Trophoblast cell (in vitro differentiated cells and primary cell): Measurements from ENCODE around the gene SMAD4.
A peak's percentile ranks its signal among the peaks of the same experiment; 100 is the strongest.

Source experiments
- DNase-seq, 2 donors: peaks; one replicate each; pipeline ENCODE4 v3.0.0-alpha.2; 2016
- H2AFZ ChIP-seq: 2 replicates; pipeline ENCODE4 v1.6.1; 2013; ENCODE audit warnings: low read length, moderate library complexity, mild to moderate bottlenecking; ENCODE audit not compliant: insufficient read depth, poor library complexity
- H2AK5ac ChIP-seq: 2 replicates; pipeline ENCODE4 v1.6.1; 2013; ENCODE audit warnings: mild to moderate bottlenecking, low read length
- H2BK120ac ChIP-seq: 2 replicates; pipeline ENCODE4 v1.6.1; 2013; ENCODE audit warnings: low read length, mild to moderate bottlenecking, moderate library complexity; ENCODE audit not compliant: insufficient read depth, poor library complexity
- H2BK12ac ChIP-seq: 2 replicates; pipeline ENCODE4 v1.6.1; 2013; ENCODE audit warnings: mild to moderate bottlenecking, low read length, moderate library complexity
- H2BK5ac ChIP-seq: 2 replicates; pipeline ENCODE4 v1.6.1; 2013; ENCODE audit warnings: low read length, low read depth, moderate library complexity, mild to moderate bottlenecking; ENCODE audit not compliant: poor library complexity
- H3K14ac ChIP-seq: 2 replicates; pipeline ENCODE4 v1.6.1; 2013; ENCODE audit warnings: mild to moderate bottlenecking, low read length
- H3K18ac ChIP-seq: 2 replicates; pipeline ENCODE4 v1.6.1; 2013; ENCODE audit warnings: mild to moderate bottlenecking, low read length
- H3K23ac ChIP-seq: 2 replicates; pipeline ENCODE4 v1.6.1; 2013; ENCODE audit warnings: low read length
- H3K27ac ChIP-seq: 2 replicates; pipeline ENCODE4 v1.5.1; 2013; ENCODE audit warnings: low read depth, mild to moderate bottlenecking, inconsistent platforms, low read length, moderate library complexity
- H3K27me3 ChIP-seq: 2 replicates; pipeline ENCODE4 v1.6.1; 2013; ENCODE audit warnings: inconsistent platforms, mild to moderate bottlenecking, low read length, moderate library complexity; ENCODE audit not compliant: insufficient read depth
- H3K36me3 ChIP-seq, 2 experiments: 1 replicate in 1 of 2; 2 replicates in 1 of 2; pipeline ENCODE4 v1.6.1; 2013; ENCODE audit warnings: low read length in 2 of 2, mild to moderate bottlenecking in 2 of 2, moderate library complexity in 1 of 2; ENCODE audit not compliant: insufficient read depth in 2 of 2, control insufficient read depth in 1 of 2
- H3K4ac ChIP-seq: 2 replicates; pipeline ENCODE4 v1.6.1; 2013; ENCODE audit warnings: low read depth, mild to moderate bottlenecking, low read length, moderate library complexity
- H3K4me1 ChIP-seq, 2 experiments: 1 replicate in 1 of 2; 2 replicates in 1 of 2; pipeline ENCODE4 v1.6.1; 2013; ENCODE audit warnings: low read length in 2 of 2, mild to moderate bottlenecking in 2 of 2, moderate library complexity in 1 of 2; ENCODE audit not compliant: insufficient read depth in 2 of 2, control insufficient read depth in 1 of 2
- H3K4me2 ChIP-seq: 2 replicates; pipeline ENCODE4 v1.6.1; 2013; ENCODE audit warnings: inconsistent platforms, mild to moderate bottlenecking, low read length, moderate library complexity
- H3K4me3 ChIP-seq: 2 replicates; pipeline ENCODE4 v1.5.1; 2013; ENCODE audit warnings: mild to moderate bottlenecking, low read depth, low read length, inconsistent platforms
- H3K79me1 ChIP-seq: one replicate; pipeline ENCODE4 v1.6.1; 2013; ENCODE audit warnings: low read length
- H3K79me2 ChIP-seq: 2 replicates; pipeline ENCODE4 v1.6.1; 2013; ENCODE audit warnings: low read length, mild to moderate bottlenecking; ENCODE audit not compliant: control insufficient read depth, insufficient read depth, poor library complexity
- H3K9ac ChIP-seq: 2 replicates; pipeline ENCODE4 v1.6.1; 2013; ENCODE audit warnings: mild to moderate bottlenecking, low read length
- H3K9me3 ChIP-seq: 2 replicates; pipeline ENCODE4 v1.6.1; 2013; ENCODE audit warnings: low read depth, mild to moderate bottlenecking, control low read depth, inconsistent platforms, low read length; ENCODE audit not compliant: insufficient read depth
- H4K12ac ChIP-seq: 2 replicates; pipeline ENCODE4 v1.6.1; 2013; ENCODE audit warnings: low read depth, mild to moderate bottlenecking, low read length, moderate library complexity
- H4K8ac ChIP-seq: 2 replicates; pipeline ENCODE4 v1.6.1; 2013; ENCODE audit warnings: low read depth, mild to moderate bottlenecking, low read length, moderate library complexity
- H4K91ac ChIP-seq: one replicate; pipeline ENCODE4 v1.6.1; 2013; ENCODE audit warnings: low read depth, mild to moderate bottlenecking, low read length, moderate library complexity
- WGBS: extraction: QIAGEN DNeasy Blood & Tissue Kit; methylation state at CpG from one replicate; pipeline ENCODE4 v1.1.7; 2013; ENCODE audit warnings: missing lambda C conversion rate; ENCODE audit not compliant: insufficient read length, insufficient coverage; ENCODE audit errors: extremely low coverage; 5-methylcytosine and 5-hydroxymethylcytosine counted together

SMAD4 gene

GRCh38 chr18:51059969-51060368 lies 30.0 kb downstream of the SMAD4 start:
- no peak overlapping the region for H3K18ac ChIP-seq
- no peak overlapping the region for H3K27ac ChIP-seq
- no peak overlapping the region for H3K4me3 ChIP-seq
- H2AFZ ChIP-seq = no peak overlapping the region
- no peak overlapping the region for H4K12ac ChIP-seq
- no peak overlapping the region for H3K9ac ChIP-seq
- H2BK5ac ChIP-seq = no peak overlapping the region
- H3K9me3 ChIP-seq = no peaks in the 10 kb centered on the region
- no peaks in the 10 kb centered on the region for H3K27me3 ChIP-seq
- no peak overlapping the region for H2AK5ac ChIP-seq
- no peak overlapping the region for H3K23ac ChIP-seq
- no peak overlapping the region for H3K14ac ChIP-seq
- DNase-seq = no peak
- no peak overlapping the region for H4K91ac ChIP-seq
- H3K4me2 ChIP-seq = no peak overlapping the region
- WGBS = no CpG with 5 or more reads among the region's 3 CpGs
- peaks cover 8 to 10% of the 10 kb centered on the region in 2 experiments for H3K36me3 ChIP-seq
- no peak overlapping the region for H3K4ac ChIP-seq
- H4K8ac ChIP-seq = no peak overlapping the region
- no peak overlapping the region for H2BK12ac ChIP-seq
- H2BK120ac ChIP-seq = no peak overlapping the region
- no peaks in the 10 kb centered on the region for H3K79me1 ChIP-seq
- no peaks in the 10 kb centered on the region for H3K4me1 ChIP-seq
- no peaks in the 10 kb centered on the region for H3K79me2 ChIP-seq

DNA sequence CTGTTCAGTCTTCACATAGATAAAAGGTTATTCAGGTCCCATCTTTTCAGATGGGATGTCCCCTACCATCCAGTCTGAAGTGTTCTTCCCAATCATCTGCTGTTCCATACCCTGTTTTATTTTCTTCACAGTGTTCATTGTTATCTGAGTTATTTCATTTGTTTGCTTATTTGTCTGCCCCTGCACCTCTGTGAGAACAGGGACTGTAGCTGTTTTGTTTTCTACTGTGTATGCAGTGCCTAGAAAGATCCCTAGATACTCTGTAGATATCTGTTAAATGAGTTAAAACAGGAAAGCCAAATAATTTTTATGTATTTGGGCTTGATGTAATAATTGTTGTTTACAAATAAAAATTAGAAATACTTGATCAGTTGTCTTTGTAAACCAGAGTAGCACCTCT lies 34.2 kb downstream of the SMAD4 start:
- Histone ChIP-seq H3K4me3 (no peak overlapping the region), H3K79me1 (no peaks in the 10 kb centered on the region), H3K18ac (no peak overlapping the region), H3K4me2 (no peak overlapping the region), H3K27ac (no peak overlapping the region), H3K14ac (no peak overlapping the region), H4K12ac (no peak overlapping the region), H3K36me3 (peaks cover 11 to 18% of the 10 kb centered on the region in 2 experiments), H3K79me2 (no peaks in the 10 kb centered on the region), H3K4ac (no peak overlapping the region), H2BK12ac (no peak overlapping the region), H3K9me3 (no peaks in the 10 kb centered on the region), H4K91ac (no peak overlapping the region), H4K8ac (no peak overlapping the region), H2BK5ac (no peak overlapping the region), H2AK5ac (no peak overlapping the region), H3K4me1 (no peaks in the 10 kb centered on the region), H2BK120ac (no peak overlapping the region), H2AFZ (no peak overlapping the region), H3K23ac (no peak overlapping the region), H3K27me3 (no peaks in the 10 kb centered on the region), H3K9ac (no peak overlapping the region)
- DNase-seq = no peak

DNA sequence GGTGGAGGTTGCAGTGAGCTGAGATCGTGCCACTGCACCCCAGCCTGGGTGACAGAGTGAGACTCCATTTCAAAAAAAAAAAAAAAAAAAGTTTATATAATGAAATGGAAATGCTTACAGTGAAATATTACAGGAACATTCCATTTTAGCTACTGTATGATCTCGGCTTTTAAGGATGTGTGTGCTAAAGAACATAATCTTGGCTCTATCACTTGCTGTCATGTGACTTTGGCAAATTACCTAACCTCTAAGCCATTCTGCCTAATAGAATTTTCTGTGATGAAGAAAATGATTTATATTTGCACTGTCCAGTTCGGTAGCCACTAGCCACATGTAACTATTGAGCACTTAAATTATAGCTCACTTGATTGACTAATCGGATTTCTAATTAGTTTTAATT lies 36.3 kb downstream of the SMAD4 start:
- H3K23ac ChIP-seq = no peak overlapping the region
- H2AFZ ChIP-seq = no peak overlapping the region
- H2BK12ac ChIP-seq = no peak overlapping the region
- H3K4me2 ChIP-seq = no peak overlapping the region
- no peaks in the 10 kb centered on the region for H3K79me2 ChIP-seq
- no peak overlapping the region for H2BK5ac ChIP-seq
- H3K18ac ChIP-seq = no peak overlapping the region
- WGBS = no CpG with 5 or more reads among the region's 4 CpGs
- no peaks in the 10 kb centered on the region for H3K9me3 ChIP-seq
- H3K4me3 ChIP-seq = no peak overlapping the region
- no peaks in the 10 kb centered on the region for H3K79me1 ChIP-seq
- H3K4ac ChIP-seq = no peak overlapping the region
- H4K8ac ChIP-seq = no peak overlapping the region
- H4K12ac ChIP-seq = no peak overlapping the region
- H2AK5ac ChIP-seq = no peak overlapping the region
- no peaks in the 10 kb centered on the region for H3K4me1 ChIP-seq
- no peak for DNase-seq
- no peak overlapping the region for H3K27ac ChIP-seq
- H4K91ac ChIP-seq = no peak overlapping the region
- H3K36me3 ChIP-seq = peaks cover 9 to 18% of the 10 kb centered on the region in 2 experiments
- H3K14ac ChIP-seq = no peak overlapping the region
- H2BK120ac ChIP-seq = no peak overlapping the region
- no peaks in the 10 kb centered on the region for H3K27me3 ChIP-seq
- H3K9ac ChIP-seq = no peak overlapping the region

DNA sequence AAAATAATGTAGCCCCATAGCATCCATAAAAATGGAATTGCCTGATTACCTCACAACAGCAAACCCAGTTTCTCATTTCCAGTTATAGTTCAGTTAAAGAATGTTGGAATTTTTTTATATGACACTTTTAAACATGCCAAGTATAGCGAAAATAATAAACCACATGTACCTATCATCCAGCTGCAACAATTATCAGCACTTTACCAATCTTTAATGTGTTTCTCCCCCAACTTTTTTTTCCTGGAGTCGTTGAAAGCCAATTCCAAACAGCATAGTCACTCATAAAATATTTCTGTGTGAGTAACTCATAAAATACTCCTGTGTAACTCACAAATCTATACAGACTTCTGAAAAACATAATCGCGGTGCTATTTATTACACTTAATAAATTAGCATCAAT lies 38.1 kb downstream of the SMAD4 start:
- Histone ChIP-seq H3K79me2 (no peaks in the 10 kb centered on the region), H3K4me3 (no peak overlapping the region), H2AFZ (no peak overlapping the region), H3K4me2 (no peak overlapping the region), H3K36me3 (peaks cover 9 to 15% of the 10 kb centered on the region in 2 experiments), H4K8ac (no peak overlapping the region), H4K91ac (no peak overlapping the region), H3K18ac (no peak overlapping the region), H2BK5ac (no peak overlapping the region), H2AK5ac (no peak overlapping the region), H3K14ac (no peak overlapping the region), H3K27ac (no peak overlapping the region), H2BK120ac (no peak overlapping the region), H4K12ac (no peak overlapping the region), H3K9me3 (no peaks in the 10 kb centered on the region), H3K4ac (no peak overlapping the region), H3K9ac (no peak overlapping the region), H3K79me1 (no peaks in the 10 kb centered on the region), H3K23ac (no peak overlapping the region), H3K4me1 (no peaks in the 10 kb centered on the region), H3K27me3 (no peaks in the 10 kb centered on the region), H2BK12ac (no peak overlapping the region)
- no CpG with 5 or more reads among the region's 4 CpGs for WGBS
- DNase-seq = peak in 1 of 2 donors; percentile 49
